MG63 (cell line): Measurements from ENCODE around the gene STT3B. TPM values are rescaled to one million over a fixed set of nuclear protein-coding genes. Genes with fewer than 3 reads are reported as not detected.
A peak's percentile ranks its signal among the peaks of the same experiment; 100 is the strongest.
"Not testable (repeated sequence)": the region's sequence is repeated elsewhere in the genome, so short reads cannot be mapped to it uniquely, and the experiment has no call there.

Experiments
- DNase-seq: peaks from one replicate; pipeline ENCODE4 v3.0.0-alpha.2; 2020
- H3K27me3 ChIP-seq: fragments of 250-450 bp; sonication (Bioruptor Pico); 2 replicates; pipeline ENCODE4 v1.5.1; 2020; ENCODE audit warnings: mild to moderate bottlenecking, moderate library complexity
- H3K36me3 ChIP-seq: fragments of 250-450 bp; sonication (Bioruptor Pico); 2 replicates; pipeline ENCODE4 v1.5.1; 2020; ENCODE audit warnings: mild to moderate bottlenecking, moderate library complexity
- H3K4me3 ChIP-seq: fragments of 250-450 bp; sonication (Bioruptor Pico); 2 replicates; pipeline ENCODE4 v1.5.1; 2020; ENCODE audit warnings: mild to moderate bottlenecking, moderate library complexity
- H3K9me3 ChIP-seq: fragments of 250-450 bp; sonication (Bioruptor Pico); 2 replicates; pipeline ENCODE4 v1.5.1; 2020; ENCODE audit warnings: mild to moderate bottlenecking, moderate library complexity
- total RNA-seq: library from RNA; depleted of rRNA; stranded (reverse); fragments of >200 nt; shearing (Covaris generic); gene quantifications from 2 replicates; pipeline ENCODE4 v1.2.3, GENCODE V29; 2014; ENCODE audit warnings: low replicate concordance

The STT3B gene
- total RNA-seq, 1 experiment from 2014 or later = 74.7 TPM

DNA sequence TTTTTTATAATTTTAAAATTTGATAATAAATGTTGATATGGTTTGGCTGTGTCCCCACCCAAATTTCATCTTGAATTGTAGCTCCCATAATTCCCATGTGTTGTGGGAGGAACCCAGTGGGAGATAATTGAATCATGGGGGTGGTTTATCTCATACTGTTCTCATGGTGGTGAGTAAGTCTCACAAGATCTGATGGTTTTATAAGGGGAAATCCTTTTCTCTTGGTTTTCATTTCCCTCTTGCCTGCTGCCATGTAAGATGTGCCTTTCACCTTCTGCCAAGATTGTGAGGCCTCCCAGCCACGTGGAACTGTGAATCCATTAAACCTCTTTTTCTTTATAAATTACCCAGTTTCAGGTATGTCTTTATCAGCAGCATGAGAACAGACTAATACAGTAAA, 72.6 kb downstream of the STT3B start:
- not testable (repeated sequence) for DNase-seq, H3K4me3 ChIP-seq, H3K36me3 ChIP-seq, H3K9me3 ChIP-seq, H3K27me3 ChIP-seq

DNA sequence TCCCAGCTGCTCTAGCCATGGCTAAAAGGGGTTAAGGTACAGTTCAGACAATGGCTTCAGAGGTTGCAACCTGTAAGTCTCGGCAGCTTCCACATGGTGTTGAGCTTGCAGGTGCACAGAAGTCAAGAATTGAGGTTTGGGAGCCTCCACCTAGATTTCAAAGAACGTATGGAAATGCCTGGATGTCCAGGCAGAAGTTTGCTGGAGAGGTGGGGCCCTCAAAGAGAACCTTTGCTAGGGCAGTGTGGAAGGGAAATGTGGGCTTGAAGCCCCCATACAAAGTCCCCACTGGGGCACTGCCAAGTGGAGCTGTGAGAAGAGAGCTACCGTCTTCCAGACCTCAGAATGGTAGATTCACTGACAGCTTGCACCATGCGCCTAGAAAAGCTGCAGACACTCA, 73.7 kb downstream of the STT3B start:
- Histone ChIP-seq H3K36me3 (peaks cover 3% of the 10 kb centered on the region; the same call in 1 of the 2 replicates), H3K9me3 (no peaks in the 10 kb centered on the region; the same call in 1 of the 2 replicates), H3K27me3 (no peaks in the 10 kb centered on the region), H3K4me3 (no peak overlapping the region)
- no peak for DNase-seq

DNA sequence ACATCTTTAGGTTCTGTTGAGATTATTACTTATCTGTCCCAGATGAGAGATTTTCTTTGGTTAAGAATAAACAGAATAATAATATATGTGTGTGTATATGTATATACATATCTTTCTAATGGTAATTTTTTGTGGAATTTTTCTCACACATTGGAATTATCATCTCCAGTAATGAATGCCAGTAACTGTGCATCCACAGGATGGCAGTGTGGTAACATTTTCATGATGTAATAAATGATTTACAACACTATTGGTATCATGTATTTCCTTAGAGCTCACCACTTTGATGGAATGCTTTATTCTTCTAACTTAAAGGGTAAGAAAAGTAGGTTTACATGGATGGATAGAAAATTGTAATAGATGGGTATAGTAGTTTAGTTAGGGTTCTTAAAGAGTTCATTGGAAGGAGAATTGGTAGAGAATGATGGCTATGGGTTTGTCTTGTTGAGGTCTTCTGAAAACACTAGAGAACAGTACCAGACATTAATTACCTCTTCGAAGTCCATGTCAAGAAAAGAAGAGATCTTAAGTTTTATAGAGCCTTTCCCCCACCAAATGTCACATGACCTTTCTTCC, 78.1 kb downstream of the STT3B start:
- Histone ChIP-seq H3K36me3 (no peaks in the 10 kb centered on the region), H3K4me3 (no peak overlapping the region), H3K9me3 (no peaks in the 10 kb centered on the region; the same call in 1 of the 2 replicates), H3K27me3 (no peaks in the 10 kb centered on the region)
- DNase-seq = no peak

DNA sequence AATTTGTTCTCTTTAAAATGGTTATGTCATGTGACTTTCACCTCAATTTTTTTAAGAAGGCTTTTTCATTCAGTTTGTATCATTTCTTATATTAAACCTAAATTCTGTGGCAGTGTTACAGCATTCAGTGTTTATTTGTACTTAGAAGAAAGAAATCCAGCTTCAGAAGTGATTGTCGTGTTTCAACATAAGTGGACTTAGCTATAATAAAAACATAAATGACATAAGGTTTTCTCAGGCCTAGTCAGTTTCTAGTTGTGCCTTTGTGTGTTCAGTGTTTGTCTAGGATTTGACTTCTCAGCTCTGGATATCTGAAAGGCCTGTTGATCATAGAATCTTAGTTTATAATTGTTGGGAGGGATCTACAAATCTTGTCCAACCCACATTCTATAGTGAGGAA, 80.5 kb downstream of the STT3B start:
- Histone ChIP-seq H3K36me3 (no peaks in the 10 kb centered on the region), H3K4me3 (no peak overlapping the region), H3K9me3 (no peaks in the 10 kb centered on the region), H3K27me3 (no peaks in the 10 kb centered on the region)
- no peak for DNase-seq

DNA sequence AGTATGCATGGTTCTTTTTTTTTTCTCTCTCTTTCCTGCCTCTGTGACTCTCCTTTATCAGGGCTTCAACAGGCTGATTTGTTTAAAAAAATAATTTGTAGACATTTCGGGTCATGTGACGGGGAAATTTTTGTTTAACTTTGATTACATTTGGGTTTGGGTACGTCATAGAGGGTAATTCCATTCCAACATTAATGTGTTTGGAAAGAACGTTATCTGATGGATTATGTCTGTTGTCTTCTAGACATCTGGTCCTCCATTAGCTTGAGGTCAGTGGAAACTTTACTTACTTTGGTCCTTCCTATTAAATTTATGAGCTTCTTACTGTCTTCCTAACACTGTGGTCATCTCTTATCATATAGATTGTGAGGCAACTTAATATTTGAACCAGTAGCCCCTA, 80.9 kb downstream of the STT3B start:
- H3K4me3 ChIP-seq = no peak overlapping the region
- DNase-seq = no peak
- no peaks in the 10 kb centered on the region for H3K36me3 ChIP-seq
- H3K27me3 ChIP-seq = no peaks in the 10 kb centered on the region
- no peaks in the 10 kb centered on the region for H3K9me3 ChIP-seq

DNA sequence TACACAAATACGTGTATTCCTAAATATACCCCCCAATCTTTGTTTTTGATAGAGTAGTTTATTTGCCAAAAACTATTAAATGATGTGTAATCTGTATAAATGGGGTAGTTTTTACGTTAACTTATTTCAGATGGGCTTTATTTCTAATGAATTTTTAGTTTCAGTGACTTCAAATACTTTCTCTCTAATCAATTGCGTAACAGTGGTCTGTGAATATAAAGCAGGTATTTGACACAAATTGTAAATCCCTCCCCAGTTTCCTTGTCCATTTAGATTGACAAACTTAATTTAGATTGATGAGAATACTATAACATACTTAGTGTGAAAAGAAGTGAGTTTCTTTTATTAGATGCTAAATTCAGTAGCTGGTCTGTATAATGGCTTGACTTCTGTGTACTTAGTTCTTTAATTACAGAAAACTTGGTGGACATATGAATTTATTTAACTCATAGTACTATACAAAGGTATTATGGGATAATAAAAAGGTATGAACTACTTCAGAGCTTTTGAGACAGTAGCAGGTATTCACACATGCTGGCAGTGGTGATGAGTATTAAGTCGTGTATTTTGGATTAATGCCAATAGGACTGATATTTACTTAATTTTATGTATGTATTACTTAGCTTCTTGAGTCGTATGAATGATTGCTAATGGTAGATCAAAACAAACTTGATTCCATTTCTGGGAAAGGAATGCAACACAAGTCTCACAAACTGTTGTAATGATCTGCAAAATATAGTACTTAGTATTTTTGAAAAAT, 81.6 kb downstream of the STT3B start:
- H3K4me3 ChIP-seq = no peak overlapping the region
- no peaks in the 10 kb centered on the region for H3K27me3 ChIP-seq
- DNase-seq = no peak
- H3K36me3 ChIP-seq = no peaks in the 10 kb centered on the region
- no peaks in the 10 kb centered on the region for H3K9me3 ChIP-seq

DNA sequence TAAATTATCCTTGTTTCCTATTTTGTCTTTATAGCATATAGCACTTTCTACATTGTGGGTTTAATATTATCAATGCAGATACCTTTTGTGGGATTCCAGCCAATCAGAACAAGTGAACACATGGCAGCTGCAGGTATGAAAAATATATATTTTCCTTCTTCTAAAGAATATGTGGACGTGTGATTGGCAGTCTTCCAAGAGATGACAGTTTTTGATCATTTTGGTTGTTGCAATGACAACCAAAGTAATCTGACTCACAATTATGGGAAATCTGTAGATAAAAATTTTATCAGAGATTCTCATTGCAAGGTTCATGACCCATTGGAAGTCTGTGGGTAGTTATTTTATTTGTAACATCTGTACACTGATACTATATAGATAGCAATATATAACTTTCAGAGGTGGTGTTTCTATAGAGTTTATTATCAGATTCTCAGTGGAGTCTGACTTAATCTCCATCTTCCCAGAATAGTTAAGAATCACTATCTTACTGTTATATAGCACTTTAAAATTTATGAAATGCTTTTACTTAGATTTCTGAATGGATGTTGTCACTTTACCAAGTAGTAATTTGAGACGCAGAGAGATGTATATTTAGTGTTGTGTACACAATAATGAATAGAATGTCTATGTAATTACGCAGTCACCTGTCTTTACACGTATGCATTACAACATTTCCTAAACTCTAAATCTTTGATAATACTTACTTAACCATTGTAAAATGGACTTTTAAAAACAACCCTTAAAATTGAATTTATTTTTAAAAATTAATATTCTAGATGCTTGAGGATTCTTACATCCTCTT, 82.5 kb downstream of the STT3B start:
- H3K4me3 ChIP-seq = no peak overlapping the region
- H3K36me3 ChIP-seq = no peaks in the 10 kb centered on the region
- no peaks in the 10 kb centered on the region for H3K27me3 ChIP-seq
- no peak for DNase-seq
- H3K9me3 ChIP-seq = no peaks in the 10 kb centered on the region

DNA sequence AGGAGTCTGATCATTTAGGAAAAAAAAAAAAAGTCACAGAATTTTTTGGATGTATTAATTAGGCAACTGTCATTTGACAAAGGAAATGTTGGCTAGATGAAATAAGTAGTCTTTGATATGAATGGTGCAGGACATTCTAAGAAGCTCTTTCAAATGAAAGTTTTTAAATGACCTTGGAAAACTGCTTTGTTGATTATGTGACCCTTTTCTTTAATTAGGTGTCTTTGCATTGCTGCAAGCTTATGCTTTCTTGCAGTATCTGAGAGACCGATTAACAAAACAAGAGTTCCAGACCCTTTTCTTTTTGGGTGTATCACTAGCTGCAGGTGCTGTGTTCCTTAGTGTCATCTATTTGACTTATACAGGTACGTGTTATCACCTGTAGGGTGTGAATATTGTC, 84.0 kb downstream of the STT3B start:
- no peak overlapping the region for H3K4me3 ChIP-seq
- no peaks in the 10 kb centered on the region for H3K36me3 ChIP-seq
- no peaks in the 10 kb centered on the region for H3K27me3 ChIP-seq
- no peaks in the 10 kb centered on the region for H3K9me3 ChIP-seq
- DNase-seq = no peak

DNA sequence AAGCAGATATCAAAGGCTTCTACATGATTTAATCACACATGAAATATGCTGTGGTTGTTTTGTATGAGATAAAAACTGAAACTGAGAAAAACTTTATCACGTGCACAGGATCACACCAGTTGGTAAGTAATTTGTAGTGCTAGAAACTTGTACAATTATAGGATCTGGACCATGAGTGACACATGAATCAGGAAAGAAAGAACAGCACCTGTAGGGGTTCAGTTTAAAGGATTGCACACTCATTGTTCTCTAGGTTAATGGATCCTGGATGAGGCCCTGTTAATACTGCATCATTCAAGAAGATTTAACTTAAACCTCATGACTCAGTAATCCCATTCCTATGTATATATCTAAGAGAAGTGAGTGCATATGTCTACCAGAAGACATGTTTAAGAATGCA, 87.9 kb downstream of the STT3B start:
- no peaks in the 10 kb centered on the region; the same call in 1 of the 2 replicates for H3K36me3 ChIP-seq
- no peaks in the 10 kb centered on the region for H3K9me3 ChIP-seq
- DNase-seq = no peak
- no peak overlapping the region for H3K4me3 ChIP-seq
- no peaks in the 10 kb centered on the region for H3K27me3 ChIP-seq

DNA sequence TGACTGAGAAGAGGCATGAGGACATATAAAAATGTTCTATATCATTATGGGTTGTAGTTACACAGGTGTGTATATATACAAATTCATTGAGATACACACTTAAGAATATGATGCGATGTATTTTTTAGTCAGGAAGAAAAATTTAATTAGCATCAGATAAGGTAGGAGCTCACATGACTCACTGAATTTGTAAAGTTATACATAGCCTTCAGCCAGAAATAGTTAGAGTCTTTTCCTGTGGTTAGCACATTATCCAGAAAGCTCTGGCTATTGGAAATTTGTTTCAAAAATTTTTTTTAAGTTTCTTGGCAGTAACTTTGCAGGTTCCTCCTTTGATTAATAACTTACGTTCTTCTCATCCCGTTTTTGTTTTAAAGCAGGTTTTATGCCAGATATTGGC, 88.6 kb downstream of the STT3B start:
- Histone ChIP-seq H3K9me3 (no peaks in the 10 kb centered on the region), H3K4me3 (no peak overlapping the region), H3K36me3 (no peaks in the 10 kb centered on the region; the same call in 1 of the 2 replicates), H3K27me3 (no peaks in the 10 kb centered on the region)
- DNase-seq = no peak

DNA sequence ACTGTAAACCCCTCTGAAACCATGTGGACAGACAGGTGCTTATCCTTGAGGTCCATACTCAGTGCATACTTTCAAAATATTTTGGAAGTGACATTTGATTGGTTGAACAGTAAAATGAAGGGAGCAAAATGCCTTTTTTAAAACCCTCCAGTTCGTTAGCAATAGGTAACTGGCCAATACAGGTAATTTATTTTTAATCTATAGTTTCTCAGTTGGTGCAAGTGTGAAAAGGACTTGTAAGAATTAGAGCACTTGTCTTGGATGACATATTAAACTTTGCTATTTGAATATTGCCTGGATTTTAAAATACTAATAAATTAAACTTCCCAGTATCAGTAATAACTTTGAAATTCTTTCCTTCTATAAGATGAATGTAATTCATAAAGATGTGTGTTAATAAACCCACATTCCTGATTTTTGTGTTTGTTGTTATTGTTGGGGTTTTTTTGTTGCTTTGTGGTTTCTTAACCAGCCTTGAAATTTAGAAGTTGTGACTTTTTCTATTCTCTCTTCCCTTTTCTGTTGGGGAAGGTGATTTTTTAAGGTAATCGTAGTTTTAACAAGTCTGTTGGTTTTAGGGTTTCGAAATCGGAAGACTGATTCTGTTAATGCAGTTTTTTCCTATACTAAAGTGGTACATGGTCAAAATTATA, 90.0 kb downstream of the STT3B start:
- Histone ChIP-seq H3K36me3 (no peaks in the 10 kb centered on the region; the same call in 1 of the 2 replicates), H3K4me3 (no peak overlapping the region), H3K27me3 (no peaks in the 10 kb centered on the region), H3K9me3 (no peaks in the 10 kb centered on the region)
- DNase-seq = no peak

DNA sequence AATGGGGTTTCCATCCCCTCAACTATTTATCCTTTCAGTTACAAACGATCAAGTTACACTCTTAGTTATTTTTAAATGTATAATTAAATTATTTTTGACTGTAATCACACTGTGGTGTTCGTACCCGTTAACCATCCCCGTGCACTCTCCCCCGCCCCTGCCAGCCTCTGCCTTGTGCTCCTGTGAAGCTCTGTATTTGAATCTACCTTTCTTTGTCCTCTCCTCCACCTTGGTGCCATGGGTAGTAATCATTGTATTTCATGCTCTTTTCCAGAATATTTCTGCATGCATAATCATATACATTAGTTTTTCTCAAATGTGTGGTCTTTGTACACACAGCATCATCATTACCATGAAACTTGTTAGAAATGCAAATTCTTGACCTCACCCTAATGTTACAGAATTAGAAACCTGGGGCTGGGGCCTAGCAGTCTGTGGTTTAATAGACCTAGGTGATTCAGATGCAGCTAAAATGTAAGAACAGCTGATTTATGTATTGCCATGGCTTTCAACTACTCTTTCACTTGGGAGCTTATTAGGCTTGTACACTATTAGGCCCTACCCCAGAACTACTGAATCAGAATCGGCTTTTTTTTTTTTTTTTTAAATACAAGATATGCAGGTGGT, 91.5 kb downstream of the STT3B start:
- Histone ChIP-seq H3K36me3 (no peaks in the 10 kb centered on the region; the same call in 1 of the 2 replicates), H3K27me3 (no peaks in the 10 kb centered on the region), H3K9me3 (no peaks in the 10 kb centered on the region), H3K4me3 (no peak overlapping the region)
- no peak for DNase-seq

DNA sequence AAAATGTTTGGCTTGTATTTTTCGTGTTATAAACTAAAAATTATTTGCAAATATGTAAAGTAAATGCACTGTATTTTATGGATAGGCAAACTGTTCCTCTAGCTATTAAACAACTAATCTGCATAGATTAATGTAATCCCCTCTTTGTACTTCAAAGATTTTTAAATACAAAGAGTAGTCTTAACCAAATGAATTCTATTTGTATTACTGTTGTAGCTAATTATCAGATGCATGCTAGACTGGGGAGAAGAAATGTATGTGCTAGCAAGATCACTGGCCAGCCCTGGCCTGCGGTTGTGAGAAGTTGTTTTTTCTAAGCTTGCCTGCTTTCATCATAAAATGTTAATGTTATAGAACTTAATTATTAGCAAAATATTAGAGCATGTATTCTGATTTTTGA, 92.6 kb downstream of the STT3B start:
- H3K4me3 ChIP-seq = no peak overlapping the region

DNA sequence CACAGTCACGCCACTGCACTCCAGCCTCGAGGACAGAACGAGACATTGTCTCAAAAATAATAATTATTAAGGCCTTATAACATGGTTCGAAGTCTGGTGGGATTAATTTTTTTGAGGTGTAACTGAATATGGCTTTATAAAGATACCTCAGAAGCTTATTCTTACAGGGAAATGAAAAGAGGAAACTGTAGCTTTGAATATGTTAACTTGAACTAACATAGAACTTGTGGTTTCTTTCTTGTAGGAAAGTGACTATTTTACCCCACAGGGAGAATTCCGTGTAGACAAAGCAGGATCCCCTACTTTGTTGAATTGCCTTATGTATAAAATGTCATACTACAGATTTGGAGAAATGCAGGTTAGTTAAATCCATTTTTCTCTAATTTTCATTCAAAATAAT, 96.3 kb downstream of the STT3B start:
- Histone ChIP-seq H3K27me3 (no peaks in the 10 kb centered on the region), H3K36me3 (peaks cover 2% of the 10 kb centered on the region), H3K4me3 (no peak overlapping the region), H3K9me3 (no peaks in the 10 kb centered on the region)
- no peak for DNase-seq

More for the DNA sequence above, 92.6 kb downstream of the STT3B start:
- Histone ChIP-seq H3K9me3 (no peaks in the 10 kb centered on the region), H3K27me3 (no peaks in the 10 kb centered on the region), H3K36me3 (no peaks in the 10 kb centered on the region; the same call in 1 of the 2 replicates)
- DNase-seq = no peak

DNA sequence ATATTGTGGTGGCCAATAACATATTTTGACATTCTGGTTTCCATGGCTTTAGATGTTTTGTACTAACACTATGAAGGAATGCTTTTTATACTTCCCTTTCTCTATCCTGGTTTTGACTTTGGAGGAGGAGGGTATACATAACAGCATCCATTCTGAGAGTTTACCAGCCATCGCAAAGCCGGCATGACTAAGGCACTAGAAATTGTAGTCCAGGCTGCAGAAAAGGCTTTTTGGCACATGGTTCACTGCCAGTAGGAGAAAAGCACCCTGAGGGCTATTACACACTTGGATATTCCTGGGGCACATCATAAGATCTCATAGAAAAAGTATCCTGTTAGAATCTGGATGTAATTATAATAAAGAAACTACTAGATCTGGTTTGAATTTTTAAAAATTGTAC, 101.8 kb downstream of the STT3B start:
- DNase-seq = peak; percentile 23
- Histone ChIP-seq H3K27me3 (no peaks in the 10 kb centered on the region), H3K36me3 (peaks cover 4% of the 10 kb centered on the region), H3K4me3 (no peak overlapping the region), H3K9me3 (no peaks in the 10 kb centered on the region)

DNA sequence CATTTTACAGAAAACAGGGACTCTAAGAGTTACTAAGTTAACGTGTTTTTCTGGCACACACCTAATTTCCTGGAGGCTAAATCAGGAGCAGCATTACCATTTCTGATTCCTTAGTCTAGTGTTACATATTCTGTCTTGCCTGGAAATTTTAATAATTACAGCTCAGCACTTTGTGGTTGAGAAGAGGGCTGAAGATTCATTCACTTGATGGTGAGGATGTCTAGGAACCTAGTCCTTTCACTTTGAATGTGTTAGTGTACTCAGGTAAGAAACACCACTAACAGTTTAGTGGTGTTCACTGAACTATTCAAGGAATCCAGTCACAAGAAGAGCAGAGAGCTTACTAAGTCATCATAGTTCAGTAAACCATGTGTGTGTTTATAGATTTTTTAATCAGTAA, 102.8 kb downstream of the STT3B start:
- DNase-seq = no peak
- no peaks in the 10 kb centered on the region for H3K9me3 ChIP-seq

DNA sequence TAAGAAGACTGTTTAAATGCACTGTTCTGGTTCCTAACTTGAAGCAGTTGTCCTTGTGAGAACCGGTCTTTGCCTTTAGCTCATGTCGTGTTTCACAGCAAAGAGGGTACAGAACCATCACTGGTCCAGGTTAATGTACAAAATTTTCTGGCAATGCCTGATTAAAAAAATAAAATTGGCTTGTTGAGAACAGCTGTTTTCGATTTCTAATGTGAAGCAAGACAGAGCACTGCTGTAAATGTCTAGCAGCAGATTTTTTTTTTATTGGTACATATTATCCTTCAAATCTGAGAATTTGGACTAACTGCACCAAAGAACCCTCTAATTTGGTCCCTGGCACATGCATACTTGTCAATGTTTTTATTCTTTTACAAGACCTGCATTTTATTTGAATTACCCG, 103.3 kb downstream of the STT3B start:
- Histone ChIP-seq H3K9me3 (no peaks in the 10 kb centered on the region), H3K27me3 (no peaks in the 10 kb centered on the region), H3K36me3 (peaks cover 4% of the 10 kb centered on the region), H3K4me3 (no peak overlapping the region)
- no peak for DNase-seq

More for the DNA sequence above, 102.8 kb downstream of the STT3B start:
- Histone ChIP-seq H3K27me3 (no peaks in the 10 kb centered on the region), H3K36me3 (peaks cover 4% of the 10 kb centered on the region), H3K4me3 (no peak overlapping the region)
